Stimulated activated CD8-positive, alpha-beta memory T cell treated with anti-CD3 and anti-CD28 coated beads, Interleukin-7, amount 100 ng/mL, for 48 hours (primary cell): ENCODE data around the gene CITED1.

Source experiments
- DNase-seq, 2 donors: peaks; one replicate each; pipeline ENCODE4 v3.0.0-alpha.2; 2020; ENCODE audit warnings: low read depth in 1 of 2; ENCODE audit errors: extremely low read depth in 1 of 2

Gene CITED1

GRCh38 chrX:72271812-72272211, 33.9 kb downstream of the CITED1 start:
- DNase-seq, result no peak

- DNase-seq, result no peak
Measured at GRCh38 chrX:72271091-72271788, 34.5 kb downstream of the CITED1 start.

- no peak for DNase-seq
Measured at GRCh38 chrX:72270316-72270866, 35.3 kb downstream of the CITED1 start.

DNA sequence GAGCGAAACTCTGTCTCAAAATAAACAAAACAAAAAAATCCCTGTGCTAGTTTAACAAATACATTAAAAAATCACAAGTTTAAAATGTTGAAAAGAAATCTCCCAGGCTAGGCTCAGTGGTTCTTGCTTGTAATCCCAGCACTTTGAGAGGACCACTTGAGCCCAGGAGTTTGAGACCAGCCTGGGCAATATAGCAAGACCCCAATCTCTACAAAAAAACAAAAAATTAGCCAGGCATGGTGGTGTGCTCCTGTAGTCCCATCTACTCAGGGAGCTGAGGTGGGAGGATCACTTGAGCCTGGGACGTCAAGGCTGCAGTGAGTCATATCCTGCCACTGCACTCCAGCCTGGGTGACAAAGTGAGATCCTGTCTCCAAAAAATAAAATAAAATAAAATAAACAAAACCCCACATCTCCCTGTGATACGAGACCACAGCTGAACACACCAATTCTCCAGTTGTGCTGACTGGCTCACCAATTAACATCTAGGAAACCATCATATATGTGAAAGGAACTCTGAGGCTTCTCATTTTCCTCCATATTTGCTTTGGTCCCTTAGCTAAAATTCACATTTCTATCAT, 36.0 kb downstream of the CITED1 start:
- DNase-seq, result peak in 1 of 2 donors; percentile 15

- no peak for DNase-seq
Measured at GRCh38 chrX:72268597-72269365, 36.9 kb downstream of the CITED1 start.

GRCh38 chrX:72265263-72265662, 40.5 kb downstream of the CITED1 start:
- DNase-seq, result no peak

- no peak for DNase-seq
Measured at GRCh38 chrX:72262077-72262476, 43.6 kb downstream of the CITED1 start.

- no peak for DNase-seq
Measured at GRCh38 chrX:72260448-72260847, 45.3 kb downstream of the CITED1 start.

GRCh38 chrX:72258174-72258573, 47.5 kb downstream of the CITED1 start:
- no peak for DNase-seq

GRCh38 chrX:72255864-72256263, 49.9 kb downstream of the CITED1 start:
- no peak for DNase-seq

- DNase-seq, result no peak
Measured at GRCh38 chrX:72255445-72255844, 50.3 kb downstream of the CITED1 start.

- DNase-seq, result no peak
Measured at GRCh38 chrX:72254816-72255215, 50.9 kb downstream of the CITED1 start.

- DNase-seq, result no peak
Measured at GRCh38 chrX:72253686-72254085, 52.0 kb downstream of the CITED1 start.
